Stimulated activated CD4-positive, alpha-beta T cell treated with anti-CD3 and anti-CD28 coated beads, Interleukin-4, amount 100 ng/mL, for 4 hours (primary cell): Measurements from ENCODE around the gene RAB40A.

Source experiments
- DNase-seq, 2 experiments: peaks; one replicate each; pipeline ENCODE4 v3.0.0-alpha.2; 2020

The RAB40A gene, protein sequence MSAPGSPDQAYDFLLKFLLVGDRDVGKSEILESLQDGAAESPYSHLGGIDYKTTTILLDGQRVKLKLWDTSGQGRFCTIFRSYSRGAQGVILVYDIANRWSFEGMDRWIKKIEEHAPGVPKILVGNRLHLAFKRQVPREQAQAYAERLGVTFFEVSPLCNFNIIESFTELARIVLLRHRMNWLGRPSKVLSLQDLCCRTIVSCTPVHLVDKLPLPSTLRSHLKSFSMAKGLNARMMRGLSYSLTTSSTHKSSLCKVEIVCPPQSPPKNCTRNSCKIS

DNA sequence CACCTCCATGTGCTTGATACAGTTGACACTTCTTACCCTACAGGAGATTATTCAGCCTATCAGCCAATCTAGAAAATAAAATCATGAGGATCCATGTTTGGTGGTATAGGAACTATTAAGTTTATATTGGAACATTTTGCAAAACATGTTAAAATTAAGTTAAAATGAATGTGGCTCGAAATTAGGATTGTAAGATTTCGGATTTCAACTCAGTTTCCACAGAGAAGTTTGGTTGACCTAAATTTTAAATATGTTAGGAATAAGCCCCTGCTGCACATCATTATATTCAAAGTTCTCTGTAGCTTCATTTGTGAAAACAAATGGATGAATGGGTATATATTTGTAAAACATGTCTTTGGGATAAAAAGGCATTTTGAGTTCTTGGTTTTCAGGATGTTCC, at the start of gene RAB40A:
Gene RAB40A (minus strand): TSS at position 101 of the 400 bp plus-strand sequence. CDS start 18,733 bp downstream, outside the sequence.
- no peak for DNase-seq

DNA sequence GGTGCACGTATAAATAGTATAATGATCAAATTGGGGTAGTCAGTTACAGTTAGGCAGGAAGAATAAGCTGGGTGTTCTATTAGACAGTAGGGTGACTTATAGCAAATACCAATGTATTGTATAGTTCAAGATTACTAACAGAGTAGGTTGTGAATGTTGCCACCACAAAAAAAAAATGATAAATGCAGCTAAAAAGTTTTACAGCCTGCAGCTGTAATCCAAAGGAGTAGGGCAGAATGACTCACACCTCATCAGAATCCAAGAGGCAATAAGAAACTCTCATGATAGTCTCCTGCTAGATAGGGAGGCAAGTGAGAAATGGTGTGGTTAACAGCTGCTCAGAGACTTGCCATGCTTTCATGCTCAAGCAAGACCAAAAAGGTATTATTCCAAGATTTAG, 46.5 kb upstream of the RAB40A start:
- no peak for DNase-seq

DNA sequence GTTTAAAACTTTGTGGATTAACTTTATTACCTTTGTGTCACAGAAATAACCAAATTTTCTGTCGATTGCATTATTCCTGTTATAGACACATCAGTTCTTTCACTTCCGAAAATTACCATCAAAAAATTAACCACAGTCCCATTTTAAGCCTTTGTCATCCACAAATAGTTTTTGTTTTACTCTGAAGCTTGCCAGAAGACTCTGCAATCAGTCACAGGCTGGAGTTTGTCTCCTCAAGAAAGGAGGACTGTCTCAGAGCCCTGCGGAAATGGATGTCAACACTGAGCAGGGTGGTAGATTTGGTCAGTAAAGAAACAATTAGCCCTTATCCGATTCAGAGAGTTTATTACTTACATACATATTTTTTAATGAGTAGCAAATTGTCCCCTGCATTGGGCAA, 45.9 kb upstream of the RAB40A start:
- DNase-seq, result no peak

DNA sequence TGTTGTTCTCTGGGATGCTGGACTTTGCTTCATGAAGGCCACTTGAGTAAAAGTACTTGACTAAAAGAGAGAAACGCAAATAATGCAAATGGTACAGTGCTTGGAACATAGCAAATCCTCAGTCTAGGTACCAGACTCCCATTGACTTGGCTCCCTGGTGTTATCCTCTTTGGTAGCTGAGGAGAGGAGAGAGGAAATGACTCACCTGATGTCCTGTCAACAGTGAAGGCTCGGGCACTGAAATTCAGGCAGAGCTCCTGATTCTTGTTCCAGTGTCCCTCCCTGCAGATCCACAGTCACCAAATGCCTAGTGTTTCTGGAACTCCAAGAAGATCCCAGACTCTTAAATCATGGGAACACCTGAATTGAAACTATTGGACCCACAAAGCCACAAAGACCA, 43.5 kb upstream of the RAB40A start:
- no peak for DNase-seq

DNA sequence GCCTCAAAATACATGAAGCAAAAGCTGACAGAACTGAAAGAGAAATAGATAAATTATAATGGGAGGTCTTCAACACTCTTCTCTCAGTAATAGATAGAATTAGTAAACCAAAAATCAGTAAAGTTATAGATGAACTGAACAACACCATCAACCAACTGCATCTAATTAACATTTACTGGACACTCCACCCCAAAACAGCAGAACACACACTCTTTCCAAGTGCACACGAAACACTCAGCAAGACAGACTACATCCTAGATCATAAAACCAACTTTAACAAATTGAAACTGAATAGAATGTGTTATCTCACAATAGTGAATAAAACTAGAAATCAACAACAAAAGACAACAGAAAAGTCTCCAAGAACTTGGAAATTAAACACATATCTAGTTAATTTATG, 41.0 kb upstream of the RAB40A start:
- DNase-seq, result no peak

DNA sequence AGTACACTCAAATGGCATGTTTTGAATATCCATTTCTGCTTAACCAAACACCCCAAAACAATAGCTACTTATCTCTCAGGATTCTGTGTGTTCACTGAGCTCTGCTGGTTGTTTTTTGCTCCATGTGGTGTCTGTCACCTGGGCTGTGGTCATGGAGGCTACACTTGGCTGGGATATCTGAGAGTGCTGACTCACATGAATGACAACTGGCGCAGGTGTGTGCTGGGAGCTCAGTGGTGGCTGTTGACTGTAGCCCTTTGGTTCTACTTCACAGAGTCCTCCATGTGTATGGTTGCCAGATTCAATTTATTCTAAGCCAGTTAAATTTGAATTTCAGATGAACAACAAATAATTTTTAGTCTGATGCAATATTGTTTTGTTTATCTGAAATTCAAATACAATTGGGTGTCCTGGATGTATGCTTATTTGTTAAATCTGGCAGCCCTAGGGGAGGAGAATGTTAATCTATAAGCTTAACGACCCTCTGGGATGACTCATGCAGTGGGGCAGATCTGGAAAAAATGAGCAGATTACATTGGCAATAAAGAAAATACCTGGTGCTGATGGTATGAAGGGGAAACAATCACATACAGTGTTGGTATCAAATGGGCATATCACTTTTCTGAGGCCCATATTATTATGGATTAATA, 37.8 kb upstream of the RAB40A start:
- DNase-seq, result no peak

DNA sequence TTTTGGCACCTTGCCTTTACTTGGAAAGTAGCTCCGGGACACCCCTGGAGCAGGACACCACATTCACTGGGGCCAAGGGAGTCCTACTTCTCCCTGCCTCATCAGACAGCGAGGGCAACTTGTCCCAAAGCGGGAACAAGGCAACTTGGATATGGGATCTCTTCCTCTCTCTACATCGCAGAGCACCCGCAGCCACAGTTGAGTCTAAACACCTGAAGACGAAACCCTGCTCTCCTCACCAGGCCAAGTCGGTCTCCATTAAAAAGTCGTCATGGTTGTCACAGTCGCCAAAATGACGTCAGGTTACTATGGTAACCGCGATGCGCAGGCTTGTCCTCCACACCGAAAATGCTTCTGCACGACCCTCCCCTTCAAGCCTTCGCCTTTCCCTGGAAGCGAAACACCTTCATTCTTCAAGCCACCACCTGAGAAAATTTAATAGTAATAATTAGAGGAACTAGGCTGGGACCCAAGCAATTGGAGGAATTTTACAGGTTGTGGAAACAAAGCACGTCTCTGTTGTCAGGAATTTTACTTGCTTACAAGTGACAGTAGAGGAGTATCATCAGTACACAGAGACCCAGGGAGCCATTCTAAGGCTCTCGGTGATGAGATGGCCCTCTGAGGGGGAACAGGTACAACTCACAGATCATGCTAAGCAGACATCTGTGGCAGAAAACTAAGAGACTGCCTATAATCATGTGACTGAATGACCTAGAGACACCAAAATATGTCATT, 35.6 kb upstream of the RAB40A start:
- peak; percentile 42 to 52 for DNase-seq

DNA sequence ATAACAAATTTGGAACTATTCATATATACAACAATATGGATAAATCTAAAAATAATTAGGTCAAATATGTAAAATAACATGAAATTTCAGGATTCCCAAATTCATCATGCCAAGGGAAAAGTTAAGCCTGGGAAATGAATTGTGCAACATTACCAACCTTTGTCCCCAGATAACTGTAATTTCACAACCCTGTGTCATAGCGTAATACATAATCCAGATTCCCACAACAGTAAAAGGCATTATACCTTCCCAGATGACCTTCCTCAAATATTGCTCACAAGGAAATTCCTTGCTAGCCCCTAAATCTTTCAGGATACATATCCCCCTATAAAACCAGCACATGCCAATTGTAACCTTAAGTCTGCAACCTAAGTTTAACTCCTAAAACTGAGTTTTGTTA, 32.9 kb upstream of the RAB40A start:
- DNase-seq, result no peak

DNA sequence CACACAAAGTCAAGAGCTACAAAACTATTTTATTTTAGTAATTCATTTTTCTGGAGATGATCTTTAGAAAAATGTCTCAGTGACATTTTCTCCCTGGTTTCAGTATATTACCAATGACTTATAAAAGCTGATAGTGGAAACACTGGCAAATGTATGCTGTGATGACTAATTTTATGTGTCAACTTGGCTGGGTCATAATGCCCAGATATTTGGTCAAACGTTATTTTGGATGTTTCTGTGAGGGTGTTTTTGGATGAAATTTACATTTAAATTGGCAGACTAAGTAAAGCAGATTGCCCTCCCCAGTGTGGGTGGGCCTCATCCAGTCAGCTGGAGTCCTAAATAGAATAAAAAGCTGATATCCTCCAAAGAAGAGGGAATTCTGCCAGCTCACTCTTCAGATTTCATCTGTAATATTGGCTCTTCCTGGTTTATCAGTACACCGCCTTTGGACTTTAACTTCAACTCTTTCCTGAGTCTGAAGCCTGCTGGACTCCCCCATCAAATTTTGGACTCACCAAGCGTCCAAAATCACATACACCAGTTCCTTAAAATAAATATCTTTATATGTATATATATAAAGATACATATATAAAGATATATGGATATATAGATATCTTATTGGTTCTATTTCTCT, 31.2 kb upstream of the RAB40A start:
- no peak for DNase-seq

DNA sequence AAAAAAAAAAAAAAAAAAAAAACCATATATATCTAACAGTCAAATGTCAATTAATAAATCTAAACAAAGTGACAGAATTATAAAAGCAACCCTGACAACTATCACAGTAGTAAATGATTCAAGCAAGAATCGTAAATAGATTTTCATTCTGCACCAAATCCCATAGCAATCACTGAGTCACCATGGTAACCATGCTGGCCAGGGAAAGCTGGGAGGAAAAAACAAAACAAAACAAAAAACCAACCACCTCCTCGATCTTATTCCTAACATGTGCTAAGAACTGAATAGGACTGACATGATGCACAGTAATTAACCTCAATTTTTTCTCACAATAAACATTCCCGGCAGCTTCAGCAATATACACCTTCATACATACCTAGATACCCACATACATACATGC, 30.6 kb upstream of the RAB40A start:
- DNase-seq, result no peak

DNA sequence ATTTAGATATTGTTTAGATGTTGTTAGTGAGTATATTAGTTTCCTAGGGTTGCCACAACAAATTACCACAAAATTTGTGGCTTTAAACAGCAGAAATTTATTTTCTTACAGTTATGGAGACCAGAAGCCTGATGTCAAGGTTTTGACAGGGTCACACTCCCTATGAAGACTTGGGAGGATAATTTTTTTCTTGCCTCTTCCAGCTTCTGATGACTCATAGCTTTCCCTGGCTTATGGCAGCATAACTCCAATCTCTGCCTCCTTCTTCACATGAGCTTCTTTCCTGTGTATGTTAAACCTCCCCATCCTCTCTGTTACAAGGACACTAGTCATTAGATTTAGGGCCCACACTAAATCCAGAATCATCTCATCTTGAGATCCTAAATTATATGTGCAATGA, 20.9 kb upstream of the RAB40A start:
- DNase-seq, result no peak

DNA sequence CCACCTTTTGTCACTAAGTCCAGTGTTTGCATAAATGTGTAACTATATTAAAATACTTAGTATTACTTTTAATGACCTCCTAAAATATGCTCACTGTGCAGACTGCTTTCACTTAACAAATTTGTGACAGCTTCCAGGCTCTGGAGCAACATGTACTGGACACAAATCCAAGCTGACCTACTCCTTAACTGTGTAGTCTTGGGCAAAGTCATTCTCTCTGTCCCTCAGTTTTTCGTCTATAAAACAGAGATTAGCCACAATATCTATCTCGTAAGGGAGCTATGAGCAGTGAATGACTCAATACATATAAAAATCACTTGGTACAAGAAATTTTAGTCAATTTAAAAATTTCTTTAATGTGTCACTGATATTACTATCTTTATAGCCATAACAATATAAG, 20.4 kb upstream of the RAB40A start:
- DNase-seq, result no peak

DNA sequence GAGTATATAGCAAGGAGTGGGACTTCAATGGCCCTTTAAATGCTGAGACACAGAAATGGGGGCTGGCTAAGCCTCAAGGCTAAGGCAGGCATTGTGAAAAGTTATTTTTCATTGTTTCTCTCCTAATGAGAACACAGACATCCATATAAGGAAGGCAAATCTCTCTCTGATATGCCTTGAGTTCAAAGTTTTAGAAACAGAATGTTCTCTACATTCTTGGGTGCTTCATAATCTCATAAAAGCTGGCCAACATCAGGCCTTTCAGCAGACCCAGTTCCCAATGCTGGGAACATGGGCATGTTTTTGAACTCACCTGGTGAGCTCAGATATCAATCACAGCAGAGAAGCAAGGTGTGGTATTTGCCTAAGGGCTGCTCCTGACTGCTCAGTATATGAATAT, 19.4 kb upstream of the RAB40A start:
- DNase-seq, result no peak

DNA sequence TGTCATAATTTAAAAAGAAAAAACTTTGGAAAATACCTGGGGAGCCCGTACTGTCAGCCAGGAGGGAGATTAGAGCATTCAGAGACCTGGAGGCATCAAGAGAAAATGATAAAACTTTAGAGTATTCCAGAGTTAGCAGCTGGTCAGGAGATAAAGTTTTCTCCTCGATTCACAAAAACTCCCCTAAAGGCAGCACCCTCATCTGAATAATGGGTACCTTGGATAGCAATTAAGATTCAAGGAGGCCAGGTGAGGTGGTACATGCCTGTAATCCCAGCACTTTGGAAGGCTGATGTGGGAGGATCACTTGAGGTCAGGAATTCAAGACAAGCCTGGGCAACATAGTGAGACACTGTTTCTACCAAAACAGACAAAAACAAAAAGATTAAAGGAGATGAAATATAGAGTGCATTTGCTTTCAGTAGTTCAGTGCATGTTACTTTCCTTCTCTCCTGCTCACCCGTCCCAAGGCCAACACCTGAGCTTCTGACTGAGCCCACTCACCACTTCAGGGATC, 18.6 kb upstream of the RAB40A start:
- no peak for DNase-seq

DNA sequence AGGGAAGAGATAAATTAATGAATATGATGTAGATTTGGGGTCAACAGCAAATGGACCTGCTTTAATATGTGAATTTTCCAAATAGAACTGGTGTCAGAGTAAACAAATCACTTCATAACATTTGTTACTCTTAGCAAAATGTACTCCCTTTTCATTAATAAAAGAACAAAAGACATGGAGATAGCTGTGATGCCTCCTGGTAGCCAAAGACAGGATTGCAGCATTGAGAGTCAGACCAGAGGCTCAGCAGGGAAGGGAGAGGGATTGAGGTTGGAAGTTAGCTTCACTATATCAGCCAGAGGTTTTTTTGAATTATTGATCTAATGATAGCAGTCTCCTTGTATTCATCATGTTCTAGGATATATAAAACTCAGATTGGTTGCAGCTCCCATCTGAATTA, 17.4 kb upstream of the RAB40A start:
- no peak for DNase-seq

DNA sequence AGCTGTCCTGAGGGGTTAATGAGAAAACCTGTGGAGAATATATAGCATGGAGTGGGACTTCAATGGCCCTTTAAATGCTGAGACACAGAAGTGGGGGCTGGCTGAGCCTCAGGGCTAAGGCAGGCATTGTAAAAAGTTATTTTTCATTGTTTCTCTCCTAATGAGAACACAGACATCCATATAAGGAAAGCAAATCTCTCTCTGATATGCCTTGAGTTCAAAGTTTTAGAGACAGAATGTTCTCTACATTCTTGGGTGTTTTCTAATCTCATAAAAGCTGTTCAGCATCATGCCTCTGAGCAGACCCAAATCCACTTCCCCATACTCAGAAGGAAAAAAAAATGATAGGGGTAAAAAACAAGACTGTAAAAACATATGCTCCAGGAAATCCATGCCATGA, 16.8 kb upstream of the RAB40A start:
- no peak for DNase-seq

DNA sequence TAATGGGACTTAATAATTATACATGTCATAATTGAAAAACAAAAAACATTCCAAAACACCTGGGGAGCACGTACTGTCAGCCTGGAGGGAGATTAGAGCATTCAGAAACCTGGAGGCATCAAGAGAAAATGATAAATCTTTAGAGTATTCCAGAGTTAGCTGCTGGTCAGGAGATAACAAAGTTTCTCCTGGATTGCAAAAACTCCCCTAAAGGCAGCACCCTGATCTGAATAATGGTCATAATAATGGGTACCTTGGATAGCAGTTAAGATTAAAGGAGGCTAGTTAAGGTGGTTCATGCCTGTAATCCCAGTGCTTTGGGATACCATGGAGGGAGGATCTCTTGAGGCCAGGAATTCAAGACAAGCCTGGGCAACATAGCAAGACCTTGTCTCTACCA, 15.9 kb upstream of the RAB40A start:
- DNase-seq, result no peak

DNA sequence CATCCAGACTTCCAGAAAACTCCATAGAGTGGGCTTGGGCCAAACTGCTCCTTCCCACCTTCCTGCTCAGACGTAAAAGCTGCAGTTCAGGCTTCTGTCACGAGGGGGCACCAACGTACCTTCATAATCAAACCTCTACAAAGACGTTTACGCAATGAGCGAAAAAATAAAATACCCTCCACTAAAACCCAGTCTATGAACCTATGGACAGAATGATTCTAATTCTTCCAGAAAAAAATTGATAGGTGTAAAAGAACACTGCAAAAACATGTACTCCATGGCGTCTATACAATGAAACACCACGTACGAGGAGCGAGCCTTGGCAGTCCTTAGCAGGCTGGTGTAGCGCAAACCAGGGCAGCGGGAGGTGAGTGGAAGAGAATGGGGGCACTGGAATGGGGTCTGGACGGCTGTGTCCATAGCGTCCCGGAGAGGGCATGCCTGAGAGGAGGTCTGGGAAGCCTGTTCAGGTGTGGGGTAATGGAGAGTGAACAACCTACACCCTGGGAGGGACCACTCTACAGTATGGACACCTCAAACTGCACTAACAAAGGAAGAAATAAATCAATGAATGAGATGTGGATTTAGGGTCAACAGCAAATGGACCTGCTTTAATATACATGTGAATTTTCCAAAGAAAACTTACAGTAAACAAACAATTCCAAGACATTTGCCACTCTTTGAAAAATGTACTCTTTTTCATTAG, 14.4 kb upstream of the RAB40A start:
- DNase-seq, result peak; percentile 42 to 61

DNA sequence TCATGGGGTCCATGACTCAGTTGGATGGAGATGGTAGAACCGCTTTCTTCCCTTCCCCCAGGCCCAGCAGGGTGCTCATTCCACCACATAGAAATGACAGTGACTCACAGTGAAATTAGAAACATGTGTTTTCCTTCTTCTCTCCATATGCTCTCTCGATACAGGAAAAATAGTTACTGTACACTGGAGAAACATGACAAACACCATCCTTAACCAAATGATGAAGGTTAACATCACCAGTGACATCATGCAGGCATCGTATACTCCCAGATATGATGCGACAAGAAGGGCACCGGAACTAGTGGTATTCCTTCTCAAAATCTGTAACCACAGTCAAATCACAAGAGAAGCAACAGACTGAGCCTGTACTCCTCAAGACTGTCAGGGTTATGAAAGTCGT, 11.7 kb upstream of the RAB40A start:
- no peak for DNase-seq

DNA sequence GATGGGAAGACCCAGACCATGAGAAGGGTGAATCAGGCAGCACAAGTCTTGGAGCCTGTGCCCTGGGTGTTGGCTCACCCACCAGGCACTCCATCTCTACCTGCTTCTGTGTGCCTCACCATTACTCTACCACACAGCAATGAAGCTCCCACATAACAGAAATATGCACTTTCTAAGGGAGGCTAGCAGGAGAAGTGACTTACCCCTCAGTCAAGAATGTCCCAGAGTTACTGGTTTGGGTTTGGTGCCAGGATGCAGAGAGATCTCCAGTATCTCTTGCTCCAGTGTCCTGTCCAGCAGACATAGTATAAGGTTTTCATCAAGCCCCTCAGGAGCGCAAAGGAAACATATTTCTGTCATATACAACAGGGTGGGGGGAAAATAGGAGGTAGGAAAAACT, 11.3 kb upstream of the RAB40A start:
- no peak for DNase-seq

DNA sequence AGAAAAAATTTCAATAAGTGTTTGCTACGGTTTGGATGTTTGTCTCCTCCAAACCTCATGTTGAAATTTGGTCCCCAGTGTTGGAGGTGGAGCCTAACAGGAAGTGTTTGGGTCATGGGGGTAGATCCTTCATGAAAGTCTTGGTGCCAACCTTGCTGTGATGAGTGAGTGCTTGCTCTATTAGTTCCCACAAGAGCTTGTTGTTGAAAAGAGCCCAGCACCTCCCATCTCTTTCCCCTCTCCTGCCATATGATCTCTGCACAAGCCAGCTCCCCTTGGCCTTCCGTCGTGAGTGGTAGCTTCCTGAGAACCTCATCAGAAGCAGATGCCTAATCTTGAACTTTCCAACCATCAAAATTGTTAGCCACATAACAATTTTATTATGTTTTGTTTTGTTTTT, 10.3 kb upstream of the RAB40A start:
- DNase-seq, result no peak

DNA sequence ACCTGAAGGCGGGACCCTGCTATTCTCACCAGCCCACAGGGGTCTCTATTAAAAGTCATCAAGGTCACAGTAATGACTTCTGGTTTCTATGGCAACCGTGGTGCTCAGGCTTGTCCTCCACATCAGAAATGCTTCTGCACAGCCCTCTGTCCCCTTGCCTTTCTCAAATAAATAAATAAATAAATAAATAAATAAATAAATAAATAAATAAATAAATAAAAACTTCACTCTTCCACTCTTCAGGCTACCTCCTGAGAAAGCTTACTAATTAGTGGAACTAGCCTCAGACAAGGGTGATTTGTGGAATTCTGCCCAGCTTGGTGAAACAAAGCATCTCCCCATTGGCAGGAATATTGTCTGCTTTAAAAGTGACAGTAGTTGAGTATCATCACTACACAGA, 5.5 kb upstream of the RAB40A start:
- DNase-seq, result no peak

DNA sequence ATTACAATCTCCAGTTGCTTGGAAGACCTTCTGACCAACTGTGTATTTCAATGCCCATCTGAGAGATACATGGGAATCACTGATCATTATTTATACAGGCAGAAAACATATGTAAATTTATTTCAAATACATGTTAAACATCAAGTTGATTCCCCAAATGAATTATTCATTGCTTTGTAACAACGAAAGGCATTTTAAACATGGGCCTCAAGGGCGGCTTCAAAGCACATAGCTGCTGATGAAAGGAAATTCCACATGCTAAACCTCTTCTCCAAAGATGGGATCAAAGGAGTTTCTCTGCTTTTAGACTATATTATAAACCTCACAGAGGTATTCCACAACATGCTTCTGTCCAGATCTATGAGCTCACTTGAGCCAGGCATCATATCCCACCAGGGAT, 4.3 kb upstream of the RAB40A start:
- DNase-seq, result no peak
